Heart left ventricle (tissue), 16 donors: ENCODE results near the gene CACTIN. TPM values are rescaled to one million over a fixed set of nuclear protein-coding genes. Genes with fewer than 3 reads are reported as not detected.

Source experiments
- ATAC-seq, 4 donors: fragments of 200-7000 bp; cut with Tn5 transposase; one replicate each; pipeline ENCODE4 v1.9.1; 2020 to 2022; ENCODE audit warnings: moderate library complexity in 4 of 4, mild to moderate bottlenecking in 3 of 4, moderate number of reproducible peaks in 1 of 4
- DNase-seq, 5 donors: peaks; one replicate each; pipeline ENCODE4 v3.0.0-alpha.2; 2020
- H3K27ac ChIP-seq, 12 donors: fragments of 200-600 bp; sonication (generic) in 4 of 12; one replicate each; pipeline versions ENCODE4 v1.5.0 to v1.8.0; 2016 to 2022; ENCODE audit warnings: mild to moderate bottlenecking in 2 of 12
- H3K27me3 ChIP-seq, 9 donors: fragments of 200-600 bp; sonication (generic) in 2 of 9; one replicate each; pipeline versions ENCODE4 v1.5.1 to v1.8.0; 2016 to 2022; ENCODE audit warnings: mild to moderate bottlenecking in 3 of 9
- H3K36me3 ChIP-seq, 9 donors: fragments of 200-600 bp; sonication (generic) in 2 of 9; one replicate each; pipeline versions ENCODE4 v1.5.0 to v1.8.0; 2018 to 2022; ENCODE audit warnings: mild to moderate bottlenecking in 2 of 9
- H3K4me1 ChIP-seq, 12 donors: fragments of 200-600 bp; sonication (generic) in 4 of 12; one replicate each; pipeline versions ENCODE4 v1.5.0 to v1.8.0; 2016 to 2022; ENCODE audit warnings: mild to moderate bottlenecking in 3 of 12
- H3K4me3 ChIP-seq, 12 donors: fragments of 200-600 bp; sonication (generic) in 4 of 12; one replicate each; pipeline versions ENCODE4 v1.5.0 to v1.8.0; 2017 to 2022; ENCODE audit warnings: mild to moderate bottlenecking in 9 of 12, moderate library complexity in 4 of 12
- H3K9me3 ChIP-seq, 12 donors: fragments of 200-600 bp; sonication (generic) in 4 of 12; one replicate each; pipeline versions ENCODE4 v1.5.0 to v1.8.0; 2016 to 2022; ENCODE audit warnings: mild to moderate bottlenecking in 1 of 12
- POLR2A ChIP-seq, 2 donors: fragments of 450-650 bp; IDR thresholded peaks; one replicate each; pipeline ENCODE4 v1.6.1; 2017; ENCODE audit warnings: antibody characterized with exemption in 2 of 2, mild to moderate bottlenecking in 2 of 2, moderate library complexity in 2 of 2
- WGBS, 4 donors: extraction: QIAGEN DNeasy Blood & Tissue Kit in 2 of 4; methylation state at CpG; one replicate each; pipeline versions ENCODE4 v1.1.5 to v1.1.7; 2013 to 2018; 5-methylcytosine and 5-hydroxymethylcytosine counted together
- intact Hi-C, 10 donors: fragments of 100-400 bp; cut with DNase I; formaldehyde crosslinking; loops; one replicate each; pipeline versions ENCODE4 v1.11.1 to v1.14.2; 2022
- polyA plus RNA-seq, 2 donors: library from polyadenylated mRNA; stranded (reverse); fragments of 200-250 nt; gene quantifications; one replicate each; pipeline ENCODE4 v1.2.3, GENCODE V29; 2013
- total RNA-seq, 9 donors: library from RNA; depleted of rRNA in 2 of 9; stranded (reverse); fragments of >200 nt in 2 of 9; fragmentation: NEBNext Ultra II Directional in 3 of 9; extraction: Animal tissue kit (Norgen Biotek cat#: 25700) in 3 of 9; gene quantifications; one replicate each; pipeline versions ENCODE4 v1.1.0 to v1.2.4, GENCODE V29; 2016 to 2023
- TF ChIP-seq, protein P1 (sequence below), 12 donors: fragments of 200-600 bp; sonication (generic) in 4 of 12; IDR thresholded peaks; one replicate each; pipeline versions ENCODE4 v1.5.0 to v1.8.0; 2018 to 2022; ENCODE audit warnings: antibody characterized with exemption in 12 of 12, mild to moderate bottlenecking in 5 of 12
- donor health status: ischemic (EF 13 %, LVEDD 7.1; RV severe dilation, severe dysfunction).
- donor health status: healthy with polysubstance abuse.
- donor health status: DM: no; HTN: yes; CAD: no.
- donor health status: DM: no; HTN: no; CAD: no.
- donor health status: ischemic (EF 25% LVEDD 6.9; RV normal size, moderate dysfunction).
- donor health status: ischemic (EF 25% LVEDD 5.7; RV mildly dilated, moderate dysfunction).
- donor health status: healthy.
- donor health status: DM: yes; HTN: yes; CAD: no.
- donor health status: ischemic (EF 35%, LVEDD 5.7; RV mildly dilated, moderate dysfunction).
- donor health status: nonischemic (EF 11% LVEDD 7.7; RV severe dilation, severe dysfunction).
- donor health status: DM: yes; HTN: yes; CAD: no.
- donor health status: PGD.
- donor health status: ischemic (EF 29% LVEDD 5.4; RV normal size, mild dysfunction).
- donor health status: nonischemic (EF 23%, LVEDD 6.1; RV moderate dilation, normal function).

CACTIN gene
- total and polyA plus RNA-seq, 11 donors: 9.8 to 23.4 (median 14.1) TPM

DNA sequence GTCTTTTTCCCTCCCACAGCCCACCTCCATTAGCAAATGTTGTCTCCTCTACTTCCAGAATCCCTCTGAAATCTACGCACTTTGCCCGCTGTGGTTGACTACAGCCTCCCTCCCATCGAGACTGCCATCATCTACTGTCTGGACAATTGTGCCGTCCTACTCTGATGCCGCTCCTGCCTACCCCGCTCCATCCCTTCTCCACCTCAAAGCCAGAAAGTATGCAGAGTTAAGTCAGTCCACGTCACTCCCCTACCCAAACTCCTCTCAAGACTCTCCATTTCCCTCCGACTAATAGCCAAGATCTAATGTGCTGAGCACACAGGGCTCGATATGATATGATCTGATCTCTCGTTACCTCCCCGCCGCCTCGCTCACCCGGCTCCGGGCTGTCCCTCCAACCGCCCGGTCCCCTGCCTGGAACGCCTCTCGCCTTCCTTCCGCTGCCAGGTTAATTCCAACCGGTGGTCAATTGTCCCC is 556 bp downstream of the CACTIN start:
- WGBS, 4 donors: 0 to 2% (median 1%) methylated on average over 21 of the region's 21 CpGs
- intact Hi-C loops: loop anchor here in 1 of 10 donors (2.0 kb wide), 1 partner anchor 53 kb away; the partner anchor contains the start of gene HMG20B
- H3K9me3 ChIP-seq: no peaks in the 10 kb centered on the region
- peak overlapping the region; percentile 78 to 100 (median 88) for H3K4me3 ChIP-seq
- peaks cover 0 to 31% (median 16%) of the 10 kb centered on the region in 9 donors for H3K36me3 ChIP-seq
- DNase-seq: no peak
- H3K27me3 ChIP-seq: no peaks in the 10 kb centered on the region
- TF ChIP-seq, protein P1, sequence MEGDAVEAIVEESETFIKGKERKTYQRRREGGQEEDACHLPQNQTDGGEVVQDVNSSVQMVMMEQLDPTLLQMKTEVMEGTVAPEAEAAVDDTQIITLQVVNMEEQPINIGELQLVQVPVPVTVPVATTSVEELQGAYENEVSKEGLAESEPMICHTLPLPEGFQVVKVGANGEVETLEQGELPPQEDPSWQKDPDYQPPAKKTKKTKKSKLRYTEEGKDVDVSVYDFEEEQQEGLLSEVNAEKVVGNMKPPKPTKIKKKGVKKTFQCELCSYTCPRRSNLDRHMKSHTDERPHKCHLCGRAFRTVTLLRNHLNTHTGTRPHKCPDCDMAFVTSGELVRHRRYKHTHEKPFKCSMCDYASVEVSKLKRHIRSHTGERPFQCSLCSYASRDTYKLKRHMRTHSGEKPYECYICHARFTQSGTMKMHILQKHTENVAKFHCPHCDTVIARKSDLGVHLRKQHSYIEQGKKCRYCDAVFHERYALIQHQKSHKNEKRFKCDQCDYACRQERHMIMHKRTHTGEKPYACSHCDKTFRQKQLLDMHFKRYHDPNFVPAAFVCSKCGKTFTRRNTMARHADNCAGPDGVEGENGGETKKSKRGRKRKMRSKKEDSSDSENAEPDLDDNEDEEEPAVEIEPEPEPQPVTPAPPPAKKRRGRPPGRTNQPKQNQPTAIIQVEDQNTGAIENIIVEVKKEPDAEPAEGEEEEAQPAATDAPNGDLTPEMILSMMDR (IDR thresholded peaks at IDR 0.05): no peak
- no peak for TF ChIP-seq POLR2A (IDR thresholded peaks at IDR 0.05)
- H3K4me1 ChIP-seq: peaks cover 0 to 28% (median 19%) of the 10 kb centered on the region in 12 donors
- peak in 1 of 4 donors; percentile 2 for ATAC-seq
- H3K27ac ChIP-seq: peak overlapping the region; percentile 77 to 100 (median 94)

DNA sequence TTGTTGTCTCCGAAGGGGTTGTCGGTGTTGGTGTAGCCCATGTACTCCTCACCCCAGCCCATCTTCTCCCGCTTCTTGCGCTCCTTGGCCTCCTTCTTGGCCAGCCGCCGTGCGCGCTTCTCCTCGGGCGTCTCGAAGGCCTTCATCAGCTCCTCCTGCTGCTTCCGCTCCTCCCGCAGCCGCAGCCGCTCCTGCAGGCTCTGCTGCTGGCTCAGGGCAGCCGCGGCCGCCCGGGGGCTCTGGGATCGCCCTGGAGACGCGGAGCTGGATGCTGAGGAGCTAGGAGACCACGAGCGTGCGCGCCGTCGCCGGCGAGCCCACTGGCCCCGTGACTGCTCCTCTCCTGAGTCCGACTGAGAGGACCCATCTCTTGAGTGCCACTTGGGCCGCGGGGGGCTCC is 2.9 kb downstream of the CACTIN start:
- peaks cover 0 to 43% (median 16%) of the 10 kb centered on the region in 9 donors for H3K36me3 ChIP-seq
- ATAC-seq: no peak
- TF ChIP-seq POLR2A (IDR thresholded peaks at IDR 0.05): no peak
- TF ChIP-seq, protein P1 (IDR thresholded peaks at IDR 0.05): no peak
- DNase-seq: no peak
- no peak overlapping the region for H3K4me3 ChIP-seq
- no peak overlapping the region for H3K27ac ChIP-seq
- no peaks in the 10 kb centered on the region for H3K9me3 ChIP-seq
- 92 to 93% (median 93%) methylated on average over 22 to 34 of the region's 34 CpGs for WGBS, 4 donors
- H3K27me3 ChIP-seq: no peaks in the 10 kb centered on the region
- intact Hi-C loops: no loop called here
- peaks cover 0 to 28% (median 19%) of the 10 kb centered on the region in 12 donors for H3K4me1 ChIP-seq

DNA sequence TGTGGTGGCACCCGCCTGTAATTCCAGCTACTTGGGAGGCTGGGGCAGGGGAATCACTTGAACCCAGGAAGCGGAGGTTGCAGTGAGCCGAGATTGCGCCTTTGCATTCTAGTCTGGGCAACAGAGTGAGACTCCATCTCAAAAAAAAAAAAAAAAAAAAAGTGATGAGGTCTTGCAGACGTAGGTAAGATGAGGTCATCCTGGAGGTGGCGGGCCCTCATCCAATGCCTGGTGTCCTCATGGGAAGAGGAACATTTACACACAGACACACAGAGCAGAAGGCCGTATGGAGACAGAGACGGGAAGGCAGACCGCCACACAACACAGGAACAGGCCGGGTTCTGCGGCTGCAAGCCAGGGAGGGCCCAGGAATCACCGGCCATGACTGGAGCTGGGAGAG is 4.4 kb downstream of the CACTIN start:
- no peak for DNase-seq

DNA sequence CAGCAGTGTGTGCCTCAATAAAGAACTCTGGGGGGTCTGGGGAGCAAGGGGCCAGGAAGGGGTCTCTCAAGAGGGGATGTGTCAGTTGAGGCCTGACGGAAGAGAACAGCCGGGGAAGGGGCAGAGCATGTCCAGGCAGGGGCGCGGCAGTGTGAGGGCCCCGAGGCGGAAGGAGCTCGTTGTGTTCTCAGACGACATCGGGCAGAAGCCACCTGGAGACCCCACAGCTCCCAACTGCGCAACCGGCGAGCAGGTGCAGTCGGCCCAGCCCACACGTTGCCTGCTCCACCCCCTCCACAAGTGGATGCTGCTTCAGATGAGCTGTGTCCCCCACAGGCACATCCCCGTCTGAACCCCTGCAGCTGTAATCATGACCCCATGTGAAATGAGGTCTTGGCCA is 4.9 kb downstream of the CACTIN start:
- H3K27me3 ChIP-seq: no peaks in the 10 kb centered on the region
- no peak for ATAC-seq
- no peak for DNase-seq
- no peak for TF ChIP-seq POLR2A (IDR thresholded peaks at IDR 0.05)
- TF ChIP-seq, protein P1 (IDR thresholded peaks at IDR 0.05): no peak
- 94 to 96% (median 95%) methylated on average over 13 to 15 of the region's 15 CpGs for WGBS, 4 donors
- H3K36me3 ChIP-seq: peaks cover 0 to 52% (median 19%) of the 10 kb centered on the region in 9 donors
- intact Hi-C loops: no loop called here
- no peak overlapping the region for H3K4me3 ChIP-seq
- H3K9me3 ChIP-seq: no peaks in the 10 kb centered on the region
- peaks cover 0 to 39% (median 19%) of the 10 kb centered on the region in 12 donors for H3K4me1 ChIP-seq
- H3K27ac ChIP-seq: no peak overlapping the region

More for the DNA sequence above, 4.4 kb downstream of the CACTIN start:
- Histone ChIP-seq H3K4me1 (peaks cover 0 to 39% (median 20%) of the 10 kb centered on the region in 12 donors), H3K27me3 (no peaks in the 10 kb centered on the region), H3K36me3 (peaks cover 0 to 46% (median 16%) of the 10 kb centered on the region in 9 donors), H3K27ac (no peak overlapping the region), H3K4me3 (no peak overlapping the region), H3K9me3 (no peaks in the 10 kb centered on the region)
- WGBS, 4 donors: 80 to 87% (median 83%) methylated on average over 12 of the region's 12 CpGs
- no peak for TF ChIP-seq POLR2A (IDR thresholded peaks at IDR 0.05)
- TF ChIP-seq, protein P1 (IDR thresholded peaks at IDR 0.05): no peak
- intact Hi-C loops: no loop called here
- no peak for ATAC-seq
